GM12878 (cell line): ENCODE data around the gene TOR1A. TPM values are rescaled to one million over a fixed set of nuclear protein-coding genes. Genes with fewer than 3 reads are reported as not detected.

Experiments
- ATAC-seq: fragments of 200-7000 bp; cut with Tn5 transposase; 3 replicates; pipeline ENCODE4 v1.9.1; 2020; ENCODE audit warnings: mild to moderate bottlenecking, moderate library complexity
- BruUV-seq: library from RNA; stranded (reverse); fragments of 400-500 nt; replicated peaks from 2 replicates; lab custom pipeline; 2021; lab: Mats Ljungman, UMichigan
- CTCF ChIA-PET: fragments of 300-600 bp; sonication (Branson Sonifier 250); formaldehyde crosslinking; extraction: SDS; loops from one replicate; lab custom pipeline; 2021; ENCODE audit warnings: inconsistent platforms; lab: Yijun Ruan, JAX
- POLR2A ChIA-PET: fragments of 350-600 bp; formaldehyde crosslinking; extraction: SDS; loops from one replicate; lab custom pipeline; 2021; ENCODE audit warnings: inconsistent platforms; lab: Charles Lee
- RAD21 ChIA-PET: fragments of 300-600 bp; sonication (Branson Sonifier 250); formaldehyde crosslinking; loops from one replicate; lab custom pipeline; 2023; ENCODE audit warnings: antibody characterized with exemption; ENCODE audit not compliant: unreplicated experiment; lab: Charles Lee
- SMC1A ChIA-PET: fragments of 300-600 bp; sonication (Branson Sonifier 250); formaldehyde crosslinking; loops from one replicate; lab custom pipeline; 2023; ENCODE audit not compliant: unreplicated experiment, uncharacterized antibody; lab: Charles Lee
- DNase-seq: peaks from one replicate; pipeline ENCODE4 v3.0.0-alpha.2; 2011; ENCODE audit warnings: low read depth, low spot score
- FAIRE-seq: peaks from 3 replicates; lab custom pipeline; 2011; peaks lifted over from hg19 to GRCh38; lab: Jason Lieb, UNC
- H2AFZ ChIP-seq: 2 replicates; pipeline ENCODE4 v1.6.0; 2011; ENCODE audit warnings: low read depth, low read length, control low read depth; ENCODE audit not compliant: control insufficient read depth
- H3K27ac ChIP-seq: 2 replicates; pipeline ENCODE4 v1.5.1; 2011; ENCODE audit warnings: control low read depth; ENCODE audit not compliant: control insufficient read depth, insufficient read depth
- H3K27me3 ChIP-seq, 2 experiments: replicated peaks in 1 of 2; 2 replicates each; pipeline versions ENCODE4 v1.6.0 to v1.6.1; 2011; ENCODE audit warnings: low read length in 1 of 2; ENCODE audit not compliant: control insufficient read depth in 2 of 2, insufficient read depth in 2 of 2
- H3K36me3 ChIP-seq, 2 experiments: 2 replicates each; pipeline ENCODE4 v1.5.1; 2011; ENCODE audit warnings: low read length in 1 of 2; ENCODE audit not compliant: control insufficient read depth in 2 of 2, insufficient read depth in 2 of 2
- H3K4me1 ChIP-seq: 2 replicates; pipeline ENCODE4 v1.6.1; 2011; ENCODE audit warnings: mild to moderate bottlenecking, low read length, moderate library complexity, mixed read lengths; ENCODE audit not compliant: control insufficient read depth, insufficient read depth
- H3K4me2 ChIP-seq: 2 replicates; pipeline ENCODE4 v1.6.0; 2011; ENCODE audit warnings: control low read depth; ENCODE audit not compliant: control insufficient read depth, insufficient read depth
- H3K4me3 ChIP-seq: fragments of 200-600 bp; sonication (generic); 2 replicates; pipeline ENCODE4 v1.5.1; 2016
- H3K79me2 ChIP-seq: 2 replicates; pipeline ENCODE4 v1.6.0; 2011; ENCODE audit warnings: low read length; ENCODE audit not compliant: control insufficient read depth, insufficient read depth
- H3K9ac ChIP-seq: 2 replicates; pipeline ENCODE4 v1.8.0; 2011; ENCODE audit warnings: low read length, control low read depth, mixed read lengths; ENCODE audit not compliant: control insufficient read depth, insufficient read depth
- H3K9me3 ChIP-seq: replicated peaks from 3 replicates; pipeline ENCODE4 v1.5.1; 2011; ENCODE audit warnings: mild to moderate bottlenecking, low read length; ENCODE audit not compliant: control insufficient read depth, insufficient read depth
- H4K20me1 ChIP-seq: 2 replicates; pipeline ENCODE4 v1.6.0; 2011; ENCODE audit not compliant: control insufficient read depth, insufficient read depth
- BCL3 ChIP-seq: IDR thresholded peaks from 2 replicates; pipeline ENCODE4 v1.6.1; 2011; ENCODE audit warnings: borderline replicate concordance, low read depth, mild to moderate bottlenecking, moderate library complexity, low read length; ENCODE audit not compliant: insufficient read depth, poor library complexity, severe bottlenecking
- CBX5 ChIP-seq: sonication (generic); IDR thresholded peaks from 2 replicates; pipeline ENCODE4 v1.6.1; 2016; ENCODE audit warnings: low read depth, moderate library complexity, mild to moderate bottlenecking, inconsistent platforms
- EED ChIP-seq: sonication (generic); IDR thresholded peaks from 2 replicates; pipeline ENCODE4 v1.6.1; 2016; ENCODE audit warnings: antibody characterized with exemption, low read depth
- ESRRA ChIP-seq: IDR thresholded peaks from 2 replicates; pipeline ENCODE4 v1.6.1; 2012; ENCODE audit warnings: mild to moderate bottlenecking, low read length, improper control_type of control experiment
- FOXM1 ChIP-seq: IDR thresholded peaks from 2 replicates; pipeline ENCODE4 v1.6.1; 2012; ENCODE audit warnings: low read depth, mild to moderate bottlenecking, inconsistent platforms, low read length, moderate library complexity
- HDAC2 ChIP-seq: fragments of 200-600 bp; sonication (generic); IDR thresholded peaks from 2 replicates; pipeline ENCODE4 v1.6.1; 2017
- IKZF1 ChIP-seq: fragments of 450-650 bp; conservative IDR thresholded peaks from 2 replicates; pipeline ENCODE4 v1.6.1; 2017; ENCODE audit warnings: antibody characterized with exemption, mild to moderate bottlenecking
- NRF1 ChIP-seq: conservative IDR thresholded peaks from 2 replicates; pipeline ENCODE4 v1.6.1; 2011; ENCODE audit warnings: mild to moderate bottlenecking, low read depth, low read length, improper control_type of control experiment
- POLR2A ChIP-seq: IDR thresholded peaks from 2 replicates; pipeline ENCODE4 v1.6.1; 2011; ENCODE audit warnings: low read depth, mild to moderate bottlenecking, low read length
- PRDM15 ChIP-seq: fragments of 450-650 bp; formaldehyde crosslinking; IDR thresholded peaks from 2 replicates; pipeline ENCODE4 v1.4.0; 2020; ENCODE audit warnings: mild to moderate bottlenecking, moderate library complexity
- RBBP5 ChIP-seq: fragments of 200-600 bp; sonication (generic); conservative IDR thresholded peaks from 2 replicates; pipeline ENCODE4 v1.6.1; 2016
- SREBF1 ChIP-seq: IDR thresholded peaks from 2 replicates; pipeline ENCODE4 v1.6.1; 2012; ENCODE audit warnings: mild to moderate bottlenecking, low read length
- SUZ12 ChIP-seq: fragments of 200-600 bp; sonication (generic); IDR thresholded peaks from one replicate; pipeline ENCODE4 v1.6.1; 2018; ENCODE audit warnings: antibody characterized with exemption, mild to moderate bottlenecking; ENCODE audit not compliant: unreplicated experiment
- TCF3 ChIP-seq: IDR thresholded peaks from 2 replicates; pipeline ENCODE4 v1.6.1; 2012; ENCODE audit warnings: low read depth, mild to moderate bottlenecking, low read length, borderline replicate concordance; ENCODE audit not compliant: insufficient read depth
- ZNF384 ChIP-seq: IDR thresholded peaks from 2 replicates; pipeline ENCODE4 v1.6.1; 2012; ENCODE audit warnings: low read depth, mild to moderate bottlenecking, low read length, improper control_type of control experiment, borderline replicate concordance
- ZNF622 ChIP-seq: fragments of 450-650 bp; IDR thresholded peaks from 2 replicates; pipeline ENCODE4 v1.6.1; 2017; ENCODE audit warnings: mild to moderate bottlenecking, inconsistent platforms
- ZZZ3 ChIP-seq: IDR thresholded peaks from 2 replicates; pipeline ENCODE4 v1.6.1; 2011; ENCODE audit warnings: low read depth; ENCODE audit not compliant: control insufficient read depth, insufficient read length
- WGBS: methylation state at CpG from one replicate; pipeline ENCODE4 v1.1.6; 2016; ENCODE audit warnings: low lambda C conversion rate; ENCODE audit not compliant: insufficient replicate concordance, insufficient coverage; ENCODE audit errors: missing lambda C conversion rate; 5-methylcytosine and 5-hydroxymethylcytosine counted together
- in situ Hi-C: fragments of 300-500 bp; cut with MboI; formaldehyde crosslinking; loops from 9 replicates; pipeline ENCODE4 v1.14.3; 2018; ENCODE audit warnings: mixed read lengths
- intact Hi-C: fragments of 100-400 bp; cut with micrococcal nuclease; formaldehyde crosslinking; loops from one replicate; pipeline ENCODE4 v1.14.2; 2022; ENCODE audit not compliant: unreplicated experiment
- polyA plus RNA-seq, 11 experiments: library from polyadenylated mRNA; depleted of rRNA in 4 of 11; unstranded in 6 of 11; stranded (reverse) in 5 of 11; fragments of >200 nt; fragmentation: Nextera tagmentation in 4 of 11; fragmentation: Illumina TruSeq in 1 of 11; extraction: Ambion mirVana in 4 of 11; extraction: Trizol in 1 of 11; gene quantifications; 1 replicate in 1 of 11; 2 replicates in 10 of 11; pipeline versions ENCODE4 v1.2.1 to v1.2.3, GENCODE V29; 2011 to 2016; ENCODE audit warnings: inconsistent platforms in 2 of 11, missing spikeins in 2 of 11, low read depth in 1 of 11
- total RNA-seq, 4 experiments: library from RNA; depleted of rRNA in 3 of 4; stranded (reverse); fragments of >200 nt in 3 of 4; fragmentation: Illumina TruSeq in 1 of 4; extraction: Trizol in 1 of 4; gene quantifications; 2 replicates each; pipeline versions ENCODE4 v1.2.1 to v1.2.3, GENCODE V29; 2013 to 2021

The TOR1A gene
- total and polyA plus RNA-seq, 10 of the 15 experiments (the other 5 are each of a cell fraction or from before 2014, with no cell fraction given) = 3.2 to 60.8 (median 38.6) TPM

- BruUV-seq = no TSS peak
- RAD21 ChIA-PET = no interaction called here
- H3K9me3 ChIP-seq = no peaks in the 10 kb centered on the region
- no peak overlapping the region for H3K4me2 ChIP-seq
- no peak for FAIRE-seq
- intact Hi-C loops (no loop called here), in situ Hi-C loops (no loop called here)
- CTCF ChIA-PET = interaction anchor here (0.7 kb wide), 1 partner anchor 381 kb away, joined by 3 read pairs; no protein-coding TSS in a partner anchor
- H3K4me3 ChIP-seq = no peak overlapping the region
- no peaks in the 10 kb centered on the region for H3K27me3 ChIP-seq
- H3K79me2 ChIP-seq = no peaks in the 10 kb centered on the region
- H2AFZ ChIP-seq = no peak overlapping the region
- POLR2A ChIA-PET = interaction anchor here (0.7 kb wide), 1 partner anchor 93 kb away, joined by 3 read pairs; no protein-coding TSS in a partner anchor
- H3K27ac ChIP-seq = peak overlapping the region; percentile 48; the same call in 1 of the 2 replicates
- no peak overlapping the region for H3K9ac ChIP-seq
- 40% methylated on average over 11 of the region's 11 CpGs for WGBS
- DNase-seq = no peak
- no peaks in the 10 kb centered on the region for H4K20me1 ChIP-seq
- SMC1A ChIA-PET = no interaction called here
- peaks cover 0 to 2% of the 10 kb centered on the region in 2 experiments; a peak in 3 of 4 replicates for H3K36me3 ChIP-seq
- no peak for TF ChIP-seq ZNF622
- TF ChIP-seq CBX5 = no peak
- no peak for TF ChIP-seq IKZF1
- TF ChIP-seq ZNF384 = no peak
- TF ChIP-seq SUZ12 = no peak
- TF ChIP-seq PRDM15 (CRISPR knock-in tag) = no peak
- TF ChIP-seq SREBF1 = no peak
- TF ChIP-seq EED = no peak
- TF ChIP-seq NRF1 = no peak
- TF ChIP-seq BCL3 = no peak
- no peak for TF ChIP-seq ZZZ3
- no peak for TF ChIP-seq HDAC2
- TF ChIP-seq POLR2A = no peak
- no peak for TF ChIP-seq FOXM1
- no peak for TF ChIP-seq RBBP5
- no peak for TF ChIP-seq TCF3
- no peak for TF ChIP-seq ESRRA
- H3K4me1 ChIP-seq = peaks cover 5% of the 10 kb centered on the region
- no peak for ATAC-seq
Measured at GRCh38 chr9:129864991-129865647, 41.2 kb upstream of the TOR1A start.
